Endometrial microvascular endothelial cells (primary cell): ENCODE measurements around the gene SLC4A1. TPM values are rescaled to one million over a fixed set of nuclear protein-coding genes. Genes with fewer than 3 reads are reported as not detected.

Experiments
- in situ Hi-C: cut with HindIII; loops from 2 replicates; pipeline ENCODE4 v1.10.0; 2017; ENCODE audit warnings: low sequenced_read_pairs, low pct_unique_long_range_greater_than_20kb; ENCODE audit errors: inconsistent ontology term
- total RNA-seq: library from RNA; depleted of rRNA; stranded (reverse); fragments of >200 nt; gene quantifications from one replicate; pipeline ENCODE4 v1.2.3, GENCODE V29; 2015; ENCODE audit errors: inconsistent ontology term

The SLC4A1 gene
- total RNA-seq = not detected

DNA sequence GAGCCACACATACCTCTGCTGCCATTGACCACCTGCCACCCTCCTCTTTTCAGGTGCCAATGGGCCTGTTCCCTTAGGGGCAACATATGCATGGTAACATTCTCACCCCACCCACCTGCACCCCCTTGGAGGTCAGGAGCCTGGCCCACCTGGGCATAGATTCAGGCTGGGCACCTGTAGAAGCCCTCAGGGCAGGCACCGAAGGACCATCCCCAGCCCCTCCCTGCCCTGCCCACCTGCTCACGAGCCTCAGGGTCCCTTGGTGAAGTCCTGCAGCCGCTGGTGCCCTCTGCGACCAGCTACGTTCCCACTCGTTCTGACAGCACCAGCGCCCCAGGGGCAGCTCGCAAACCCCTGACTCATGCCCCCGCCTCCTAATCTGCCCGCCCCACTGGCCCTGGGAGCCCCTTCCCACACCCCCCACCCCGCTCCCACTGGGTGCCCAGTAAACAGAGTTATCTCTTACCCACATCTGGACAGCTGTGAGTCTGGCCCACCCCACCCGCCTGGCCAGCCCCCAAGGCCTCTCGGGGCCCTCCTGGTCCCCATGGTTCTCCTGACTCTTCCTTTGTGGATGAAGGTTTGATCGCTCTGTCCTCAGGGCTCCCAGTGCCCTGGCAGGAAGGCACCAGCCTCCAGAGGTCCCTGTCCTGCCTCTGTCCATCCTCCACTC is at the start of gene SLC4A1:
Gene SLC4A1 (minus strand): TSS at position 318 of the 673 bp plus-strand sequence. CDS start 5,269 bp downstream, outside the sequence.
- in situ Hi-C loops = no loop called here

DNA sequence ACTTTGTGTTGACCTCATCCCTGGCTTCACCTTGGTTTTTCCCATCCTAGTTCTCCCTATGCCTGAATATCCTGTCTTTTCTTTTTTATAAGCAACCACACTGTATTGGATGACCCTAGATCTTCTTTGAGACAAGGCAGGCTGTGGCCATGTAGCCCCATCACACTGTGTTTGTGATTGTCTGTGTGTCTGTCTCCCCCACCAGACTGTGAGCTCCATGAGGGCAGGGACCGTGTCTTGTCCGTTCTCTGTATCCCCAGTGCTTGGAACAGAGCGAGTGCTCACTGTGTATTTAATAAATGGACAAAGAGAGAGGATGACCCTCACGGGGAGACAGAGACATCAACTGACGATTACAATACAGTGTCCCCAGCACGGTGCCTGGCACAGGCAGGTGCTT is 49.6 kb upstream of the SLC4A1 start:
- in situ Hi-C loops = no loop called here

DNA sequence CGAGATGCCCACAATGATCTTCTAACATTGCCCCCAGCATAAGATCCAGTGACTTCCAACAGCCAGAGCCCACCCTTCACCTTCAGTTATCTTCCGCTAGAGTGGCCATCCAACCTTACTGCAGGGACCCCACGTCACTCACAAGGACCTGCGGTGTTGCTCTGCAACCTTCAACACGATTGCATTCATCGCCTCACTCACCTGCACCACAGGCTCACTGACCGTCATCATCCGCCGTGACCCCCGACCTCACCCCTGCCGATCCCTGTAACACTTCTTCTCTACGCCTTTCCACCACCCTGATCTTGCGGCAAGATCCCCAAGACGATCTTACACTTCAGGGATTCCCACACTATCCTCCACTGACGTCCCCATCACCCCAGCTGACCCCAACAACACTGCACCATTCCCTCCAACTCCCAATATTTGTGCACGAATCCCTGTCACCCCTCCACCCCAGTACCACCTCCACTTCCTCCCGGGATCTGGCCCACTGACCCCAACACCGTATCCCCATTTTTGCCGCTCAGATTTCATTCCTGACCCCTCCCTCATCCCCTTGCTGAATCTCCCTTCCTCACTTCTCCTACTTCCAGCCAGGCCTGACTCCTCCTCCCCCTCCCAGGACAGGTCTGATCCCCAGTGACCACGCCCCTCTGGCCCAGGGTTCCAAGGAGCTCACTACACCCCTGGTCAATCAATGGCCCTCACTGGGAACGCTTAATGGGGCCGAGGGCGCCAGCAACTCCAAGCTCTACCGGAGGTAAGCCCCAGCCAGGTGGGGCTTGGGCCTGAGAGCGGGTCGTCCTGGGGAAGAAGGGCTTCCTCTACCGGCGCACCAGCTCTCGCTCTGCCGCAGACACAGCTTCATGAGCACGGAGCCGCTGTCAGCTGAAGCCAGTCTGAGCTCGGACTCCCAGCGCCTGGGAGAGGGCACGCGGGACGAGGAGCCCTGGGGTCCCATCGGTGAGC is 48.1 kb upstream of the SLC4A1 start:
- in situ Hi-C loops = no loop called here

DNA sequence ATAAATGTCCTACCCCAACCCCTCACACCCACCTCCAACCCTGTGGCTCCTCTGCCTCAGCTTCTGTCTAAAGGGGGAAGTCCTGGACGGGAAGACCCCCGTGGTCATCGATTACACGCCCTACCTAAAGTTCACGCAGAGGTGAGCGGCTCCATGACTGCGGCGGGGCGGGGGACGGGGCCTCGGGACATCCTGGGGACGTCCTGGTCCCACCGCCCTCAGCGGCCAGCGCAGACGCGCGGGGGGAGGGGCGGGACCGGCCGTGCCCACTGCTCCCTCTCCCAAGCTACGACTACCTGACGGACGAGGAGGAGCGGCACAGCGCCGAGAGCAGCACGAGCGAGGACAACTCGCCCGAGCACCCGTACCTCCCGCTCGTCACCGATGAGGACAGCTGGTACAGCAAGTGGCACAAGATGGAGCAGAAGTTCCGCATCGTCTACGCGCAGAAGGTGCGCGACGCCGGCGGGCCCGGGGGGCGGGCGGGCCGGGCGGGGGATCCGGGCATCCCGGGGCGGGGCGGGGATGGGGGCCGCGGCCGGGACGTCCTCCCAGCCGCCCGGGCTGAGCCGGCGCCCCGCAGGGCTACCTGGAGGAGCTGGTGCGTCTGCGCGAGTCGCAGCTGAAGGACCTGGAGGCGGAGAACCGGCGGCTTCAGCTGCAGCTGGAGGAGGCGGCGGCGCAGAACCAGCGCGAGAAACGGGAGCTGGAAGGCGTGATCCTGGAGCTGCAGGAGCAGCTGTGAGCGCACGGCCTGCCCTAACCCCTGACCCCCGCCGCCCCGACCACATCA is 47.1 kb upstream of the SLC4A1 start:
- in situ Hi-C loops = no loop called here

DNA sequence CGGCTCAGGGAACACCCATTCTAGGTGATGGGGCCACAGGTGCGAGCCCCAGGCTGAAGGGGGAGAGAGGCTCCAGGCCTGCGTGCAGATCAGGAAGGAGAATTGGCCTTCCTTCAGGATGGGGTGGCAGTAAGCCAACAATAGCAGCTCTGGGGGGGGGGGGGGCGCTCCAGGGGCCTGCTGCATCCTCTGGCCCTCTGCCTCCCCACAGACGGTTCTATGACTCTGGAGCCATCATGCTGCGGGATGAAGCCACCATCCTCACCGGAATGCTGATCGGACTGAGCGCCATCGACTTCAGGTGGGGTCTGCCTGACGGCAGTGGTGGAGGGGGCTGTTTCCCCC is 46.6 kb upstream of the SLC4A1 start:
- in situ Hi-C loops = no loop called here

DNA sequence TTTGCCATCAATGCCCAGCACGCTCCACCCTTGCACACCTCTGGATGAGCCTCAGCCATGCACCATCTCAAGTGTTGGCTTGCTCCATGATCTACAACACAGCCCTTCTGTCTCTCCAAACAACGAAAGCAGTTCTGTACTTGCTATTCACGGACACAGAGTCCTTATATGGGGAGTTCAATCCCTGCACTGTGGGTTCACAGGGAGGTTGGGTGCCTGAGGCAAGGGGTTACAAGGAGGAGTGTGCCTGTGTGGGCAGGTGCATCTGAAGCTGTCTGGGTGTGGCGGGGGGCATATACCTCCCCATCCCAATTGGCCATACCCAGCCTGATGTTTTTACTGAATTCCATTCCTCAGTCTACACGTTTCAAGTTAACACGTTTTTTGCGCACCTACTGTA is 46.1 kb upstream of the SLC4A1 start:
- in situ Hi-C loops = no loop called here

DNA sequence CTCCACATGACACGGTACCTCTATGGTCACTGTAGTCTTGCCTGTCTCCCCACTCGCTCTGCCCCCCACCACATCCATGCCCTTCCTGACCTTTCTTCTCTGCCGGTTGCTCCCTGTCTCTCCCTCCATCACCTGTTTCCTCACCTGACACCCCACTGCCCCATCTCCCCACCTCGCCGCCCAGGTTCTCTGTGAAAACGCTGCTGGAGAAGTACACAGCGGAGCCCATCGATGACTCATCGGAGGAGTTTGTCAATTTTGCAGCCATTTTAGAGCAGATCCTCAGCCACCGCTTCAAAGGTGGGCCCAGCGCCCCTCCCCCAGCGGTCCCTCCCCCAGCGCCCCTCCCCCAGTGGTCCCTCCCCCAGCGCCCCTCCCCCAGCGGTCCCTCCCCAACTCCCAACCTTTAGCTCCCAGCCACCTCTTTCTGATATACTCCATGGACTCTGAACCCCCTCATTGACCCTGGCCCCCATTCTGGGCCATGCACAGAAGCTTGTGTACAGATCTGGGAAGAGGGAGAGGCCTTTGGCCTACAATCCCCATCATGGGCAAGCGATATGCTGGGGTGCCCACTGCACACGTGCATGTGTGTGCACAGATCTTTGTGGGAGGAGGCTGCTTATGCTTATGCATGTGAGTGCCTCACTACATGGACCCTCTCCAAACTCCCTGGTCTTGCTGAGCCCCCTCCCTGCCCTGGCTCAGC is 44.6 kb upstream of the SLC4A1 start:
- in situ Hi-C loops = no loop called here

DNA sequence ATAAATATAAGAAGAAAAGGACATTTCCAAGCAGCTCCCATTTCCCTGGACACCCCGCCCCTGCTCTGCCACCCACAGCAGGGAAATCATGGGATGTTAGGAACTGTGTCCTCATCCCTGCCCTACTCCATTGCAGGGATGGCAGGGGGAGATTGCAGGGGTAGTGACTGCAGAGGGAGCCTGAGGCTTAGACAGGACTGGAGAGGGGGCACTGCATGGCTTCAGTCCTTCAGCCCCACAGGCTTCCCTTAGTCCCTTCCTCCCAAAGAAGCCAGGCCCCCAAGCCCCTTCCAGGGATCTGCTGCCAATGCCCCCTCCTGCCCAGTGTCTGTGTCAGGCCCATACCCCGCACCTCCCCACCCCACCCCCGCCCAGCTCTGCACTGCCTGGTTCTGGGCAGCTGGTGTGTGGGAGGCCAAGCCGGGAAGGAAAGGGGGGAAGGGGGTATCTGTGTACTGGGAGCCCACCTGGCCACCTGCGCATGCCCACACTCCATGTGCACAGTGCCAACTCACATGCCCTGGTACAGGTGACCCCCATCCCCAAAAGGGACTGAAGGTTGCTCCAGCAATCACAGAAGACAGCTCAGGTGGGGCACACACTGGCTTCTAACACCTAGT is 43.7 kb upstream of the SLC4A1 start:
- in situ Hi-C loops = no loop called here

DNA sequence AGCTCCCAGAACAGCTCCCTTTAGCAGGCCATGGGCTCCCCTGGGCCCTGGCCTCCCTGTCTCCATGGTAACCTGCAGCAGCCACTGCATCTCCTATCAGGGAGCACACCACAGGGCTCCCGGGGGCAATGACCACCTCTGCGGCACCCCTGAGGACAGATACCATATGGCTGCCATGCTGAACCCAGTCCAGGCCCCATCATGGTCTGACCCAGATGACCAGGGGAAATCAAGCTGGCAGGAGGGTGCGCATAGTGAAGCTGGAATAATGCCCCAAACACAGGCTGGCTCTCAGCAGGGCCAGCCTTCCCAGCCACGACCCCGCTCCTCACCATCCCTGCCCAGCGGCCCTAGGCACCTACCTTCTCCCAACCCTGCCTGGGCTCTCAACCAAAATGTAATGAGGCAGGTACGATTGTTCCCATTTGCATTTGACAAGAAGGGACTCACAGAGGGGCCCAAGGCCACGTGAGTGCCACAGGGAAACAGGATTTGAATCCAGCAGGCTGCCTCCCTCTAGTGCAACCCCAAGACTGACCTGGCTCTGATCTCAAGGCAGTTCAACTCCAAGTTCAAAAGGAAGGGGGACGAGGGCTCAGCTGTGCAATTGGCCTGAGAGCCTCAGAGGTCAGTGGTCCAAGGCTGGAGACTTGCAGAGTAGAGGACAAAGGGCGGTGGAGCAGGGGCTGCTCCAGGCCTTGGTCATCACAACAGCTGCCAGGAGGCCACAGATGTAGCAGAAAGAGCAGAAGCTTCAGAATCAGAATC is 42.9 kb upstream of the SLC4A1 start:
- in situ Hi-C loops = no loop called here

DNA sequence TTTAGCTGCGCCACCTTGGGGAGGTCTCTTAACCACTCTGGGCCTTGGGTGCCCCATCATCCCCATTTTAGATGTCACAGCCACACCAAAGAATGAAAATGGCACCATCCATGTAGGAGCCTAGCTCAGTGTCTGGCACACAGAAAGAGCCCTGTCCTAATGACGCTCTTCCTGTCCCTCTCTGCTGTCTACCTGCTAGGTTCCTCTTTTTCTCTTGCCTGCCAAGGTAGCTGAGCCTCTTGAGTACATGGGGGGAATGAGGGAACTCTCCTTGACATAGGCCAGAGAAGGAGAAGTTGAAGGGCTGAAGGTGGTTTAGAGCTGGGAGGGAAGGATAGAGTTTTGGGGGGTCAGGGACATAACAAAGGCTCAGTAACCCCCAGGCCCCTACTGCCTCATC is 42.3 kb upstream of the SLC4A1 start:
- in situ Hi-C loops = no loop called here

DNA sequence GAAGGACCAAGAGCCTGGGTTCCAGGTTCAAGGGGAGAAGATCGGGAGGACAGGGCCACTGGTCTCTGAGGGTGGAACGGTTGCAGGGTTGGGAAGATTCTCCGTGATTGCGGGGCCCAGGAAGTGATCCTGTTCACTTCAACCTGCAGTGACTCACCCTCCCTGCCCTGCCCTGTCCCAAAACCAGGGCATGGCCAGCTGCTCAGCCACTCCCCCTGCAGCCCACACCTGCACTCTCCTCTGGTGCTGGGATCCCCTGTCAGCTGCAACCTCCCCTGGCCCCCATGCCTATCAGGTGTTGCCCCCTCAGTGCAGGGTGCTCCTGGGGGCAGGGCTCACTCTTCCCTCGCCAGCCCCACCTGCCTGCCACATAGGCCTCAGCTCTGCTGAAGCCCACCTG is 41.5 kb upstream of the SLC4A1 start:
- in situ Hi-C loops = no loop called here

DNA sequence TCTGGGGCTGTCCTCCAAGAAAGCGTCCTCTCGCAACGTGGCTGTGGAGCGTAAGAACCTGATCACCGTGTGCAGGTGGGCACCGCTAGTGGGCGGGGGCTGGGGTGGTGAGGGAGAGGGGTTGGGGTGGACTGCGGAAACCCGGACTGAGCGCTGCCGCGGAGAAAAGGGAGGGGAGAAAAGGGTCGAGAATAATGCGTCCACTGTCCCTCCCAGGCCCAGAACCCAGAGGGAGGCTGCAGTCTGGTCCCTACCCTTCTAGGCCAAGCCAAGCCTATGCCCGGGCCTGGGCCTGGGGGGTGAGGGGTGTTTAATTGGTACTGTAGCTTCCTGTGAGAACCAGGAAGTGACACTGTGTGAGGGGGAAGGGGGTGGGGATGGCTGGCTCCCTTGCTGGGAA is 40.9 kb upstream of the SLC4A1 start:
- in situ Hi-C loops = no loop called here

DNA sequence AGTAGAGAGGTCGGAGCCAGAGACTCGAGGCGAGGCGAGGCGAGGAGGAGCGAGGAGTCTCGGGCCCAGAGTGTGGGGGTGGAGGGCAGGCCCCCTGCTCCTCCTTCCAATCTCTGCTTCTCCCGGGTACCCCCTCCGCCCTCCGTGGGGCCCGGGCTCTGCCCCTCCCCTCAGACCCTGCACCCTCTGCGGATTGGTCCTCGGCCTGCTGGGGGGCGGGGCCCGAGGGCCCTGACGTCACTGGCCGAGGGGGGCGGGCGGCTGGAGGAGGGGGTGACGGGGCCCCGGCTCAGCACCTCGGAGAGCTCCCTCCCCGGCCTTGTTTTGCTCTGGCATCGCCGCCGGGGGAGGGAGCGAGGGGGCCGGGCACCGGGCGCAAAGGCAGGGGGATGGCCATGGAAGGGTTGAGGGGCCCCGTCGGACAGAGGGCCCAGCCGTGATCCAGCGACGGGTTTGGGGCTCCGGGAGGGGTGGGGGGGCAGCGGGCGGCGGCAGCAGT is 40.4 kb upstream of the SLC4A1 start, which contains the start of gene RUNDC3A:
Gene RUNDC3A (plus strand): TSS at position 282 of the 499 bp plus-strand sequence. CDS start 232 bp downstream, outside the sequence.
- in situ Hi-C loops = no loop called here

DNA sequence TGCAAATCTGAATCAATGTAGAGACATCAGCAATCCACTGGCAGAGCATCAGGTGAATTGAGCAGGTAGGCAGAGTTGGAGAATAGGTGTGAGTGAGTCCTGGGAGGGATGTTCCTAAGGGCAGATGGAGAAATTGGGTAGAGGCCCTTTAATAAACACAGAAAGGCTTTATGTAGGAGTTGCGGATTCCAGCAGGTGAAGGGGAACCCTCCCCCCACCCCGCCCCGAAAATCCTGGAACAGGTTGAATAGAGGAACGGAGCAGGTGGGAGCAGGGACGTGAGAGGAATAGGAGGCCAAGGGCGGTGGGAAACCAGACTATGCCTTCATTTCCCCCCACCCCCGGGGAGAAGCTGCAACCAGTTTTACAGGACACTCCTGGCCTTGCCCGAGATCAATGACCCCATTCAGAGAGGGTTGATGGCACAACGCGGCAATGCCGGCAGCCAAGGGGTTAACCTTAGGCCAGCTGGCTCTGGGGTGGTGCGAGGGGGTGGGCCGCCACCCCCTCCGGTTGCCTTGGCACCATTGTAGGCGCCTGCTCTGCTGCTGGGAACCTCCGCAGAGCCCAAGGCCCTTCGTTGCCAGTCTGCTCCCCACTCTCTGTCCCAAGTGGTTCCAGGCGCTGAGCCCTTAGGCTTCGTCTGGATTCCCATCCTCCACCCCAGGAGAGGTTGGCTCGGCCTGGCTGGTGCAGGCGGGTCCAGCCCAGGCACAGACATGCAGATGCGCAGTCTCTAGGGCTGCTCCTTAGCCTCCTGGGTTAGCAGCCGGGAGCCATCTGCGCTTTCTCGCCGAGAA is 39.7 kb upstream of the SLC4A1 start:
- in situ Hi-C loops = no loop called here

DNA sequence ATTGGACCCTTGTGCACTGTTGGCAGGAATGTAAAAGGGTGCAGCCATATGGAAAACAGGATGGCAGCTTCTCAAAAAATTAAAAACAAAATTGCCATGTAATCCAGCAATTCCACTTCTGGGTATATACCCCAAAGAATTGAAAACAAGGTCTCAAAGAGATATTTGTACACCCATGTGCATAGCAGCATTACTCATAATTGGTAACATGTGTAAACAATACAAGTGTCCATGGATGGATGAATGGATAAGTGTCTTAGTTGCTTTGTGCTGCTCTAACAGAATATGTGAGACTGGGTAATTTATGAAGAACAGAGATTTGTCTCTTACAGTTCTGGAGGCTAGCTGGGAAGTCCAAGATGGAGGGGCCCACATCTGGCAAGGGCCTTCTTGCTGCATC is 36.7 kb upstream of the SLC4A1 start:
- in situ Hi-C loops = no loop called here

DNA sequence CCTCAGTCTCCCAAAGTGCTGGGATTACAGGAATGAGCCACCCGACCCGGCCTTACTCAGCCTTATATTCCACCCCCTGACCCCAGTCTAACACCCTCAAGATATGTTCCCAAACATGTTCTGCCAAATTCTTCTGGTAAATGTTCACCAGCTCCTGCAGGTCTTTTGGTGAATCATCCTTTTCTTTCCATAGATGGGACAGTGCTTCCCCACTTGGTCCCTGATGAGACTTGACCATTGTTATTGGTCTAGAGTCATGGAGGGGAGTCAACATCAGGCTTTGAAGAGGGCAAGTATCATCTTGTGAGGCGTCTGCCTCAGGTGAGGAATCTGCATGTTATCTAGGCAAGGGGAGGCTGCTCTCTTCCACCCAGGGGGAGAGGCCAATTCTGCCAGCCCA is 30.0 kb upstream of the SLC4A1 start:
- in situ Hi-C loops = no loop called here
